ENCODE results near the gene NLK.

DNA sequence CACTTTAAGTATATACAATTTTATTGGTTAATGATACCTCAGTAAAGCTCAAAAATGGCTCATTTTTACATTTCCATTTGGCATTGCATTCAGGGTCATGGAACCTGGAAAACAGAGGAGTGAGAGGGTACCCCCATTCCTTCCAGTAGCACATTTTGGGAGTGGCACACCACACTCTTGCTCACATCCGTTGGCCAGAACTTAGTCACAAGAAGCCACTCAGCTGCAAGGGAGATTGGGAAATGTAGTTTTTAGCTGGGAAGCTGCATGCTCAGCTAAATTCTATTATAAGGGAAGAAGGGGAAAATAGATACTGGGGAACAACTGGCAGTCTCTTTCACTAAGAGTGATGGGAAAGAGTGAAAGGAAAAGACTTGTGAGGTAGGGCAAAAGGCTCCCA is 174.1 kb downstream of the NLK start:
- TF ChIP-seq CTCF (IDR thresholded peaks at IDR 0.05; ENCODE audit: insufficient read depth, low read depth, low read length) (no peak), EZH2 (IDR thresholded peaks at IDR 0.05; ENCODE audit: insufficient read depth, low read length) (no peak)

Measured in astrocyte (in vitro differentiated cells and primary cell).